ENCODE data around the gene SERPINE2. TPM values are rescaled to one million over a fixed set of nuclear protein-coding genes. Genes with fewer than 3 reads are reported as not detected.

SERPINE2 gene
- total and polyA plus RNA-seq, 4 donors, result 4.2 to 61.4 (median 11.7) TPM

- no peak for TF ChIP-seq CTCF (IDR thresholded peaks at IDR 0.05; ENCODE audit: control extremely low read depth, extremely low read depth)
Measured at GRCh38 chr2:223945755-223946154, 93.3 kb downstream of the SERPINE2 start.

GRCh38 chr2:223944703-223945531 is 94.2 kb downstream of the SERPINE2 start, which contains the start of gene WDFY1:
Gene WDFY1 (minus strand): TSS chr2:223945335. CDS start chr2:223945284, 51 bp downstream.
- peak within 1 kb of the TSS; percentile 99 for H3K4me3 ChIP-seq
- WGBS, 2 donors, result 0 to 1% methylated on average over 64 to 87 of the region's 87 CpGs
- H3K27me3 ChIP-seq (ENCODE audit: control insufficient read depth in 3 of 3, insufficient read depth in 3 of 3, low read length in 2 of 3), result no peaks in the 10 kb centered on the region
- peaks cover 0 to 15% (median 12%) of the 10 kb centered on the region in 5 donors for H3K4me1 ChIP-seq (ENCODE audit: control insufficient read depth in 5 of 5, insufficient read depth in 5 of 5, low read length in 5 of 5)
- TF ChIP-seq CTCF (IDR thresholded peaks at IDR 0.05; ENCODE audit: control extremely low read depth, extremely low read depth), result no peak
- H3K36me3 ChIP-seq (ENCODE audit: control insufficient read depth in 4 of 4, insufficient read depth in 4 of 4, low read length in 4 of 4), result peaks cover 0 to 4% (median 0%) of the 10 kb centered on the region in 4 donors
- H3K9me3 ChIP-seq (ENCODE audit: control insufficient read depth in 4 of 4, insufficient read depth in 3 of 4, low read length in 3 of 4), result no peaks in the 10 kb centered on the region
- DNase-seq (peak; percentile 93 to 96 (median 93)), ATAC-seq (ENCODE audit: insufficient read depth, low FRiP score) (peak; percentile 96)
- H3K9ac ChIP-seq (ENCODE audit: insufficient read depth in 1 of 2, low read length in 2 of 2), result peak within 1 kb of the TSS; percentile 25 to 71
- peak within 1 kb of the TSS; percentile 91 to 98 for H3K27ac ChIP-seq (ENCODE audit: low read depth in 1 of 2, low read length in 1 of 2)

More at GRCh38 chr2:223945755-223946154, 93.3 kb downstream of the SERPINE2 start:
- Histone ChIP-seq H3K9ac (ENCODE audit: insufficient read depth in 1 of 2, low read length in 2 of 2) (no peak overlapping the region), H3K9me3 (ENCODE audit: control insufficient read depth in 4 of 4, insufficient read depth in 3 of 4, low read length in 3 of 4) (no peaks in the 10 kb centered on the region), H3K27ac (ENCODE audit: low read depth in 1 of 2, low read length in 1 of 2) (no peak overlapping the region), H3K27me3 (ENCODE audit: control insufficient read depth in 3 of 3, insufficient read depth in 3 of 3, low read length in 2 of 3) (no peaks in the 10 kb centered on the region), H3K36me3 (ENCODE audit: control insufficient read depth in 4 of 4, insufficient read depth in 4 of 4, low read length in 4 of 4) (peaks cover 0 to 4% (median 0%) of the 10 kb centered on the region in 4 donors), H3K4me3 (no peak overlapping the region), H3K4me1 (ENCODE audit: control insufficient read depth in 5 of 5, insufficient read depth in 5 of 5, low read length in 5 of 5) (peaks cover 0 to 15% (median 14%) of the 10 kb centered on the region in 5 donors)
- DNase-seq (peak in 1 of 3 donors; percentile 25), ATAC-seq (ENCODE audit: insufficient read depth, low FRiP score) (no peak)
- 24 to 34% methylated on average over 4 of the region's 4 CpGs for WGBS, 2 donors

- peak overlapping the region; percentile 91 to 98 for H3K27ac ChIP-seq (ENCODE audit: low read depth in 1 of 2, low read length in 1 of 2)
- H3K27me3 ChIP-seq (ENCODE audit: control insufficient read depth in 3 of 3, insufficient read depth in 3 of 3, low read length in 2 of 3), result no peaks in the 10 kb centered on the region
- ATAC-seq (ENCODE audit: insufficient read depth, low FRiP score), result peak; percentile 57
- TF ChIP-seq CTCF (IDR thresholded peaks at IDR 0.05; ENCODE audit: control extremely low read depth, extremely low read depth), result no peak
- peak overlapping the region; percentile 25 to 71 for H3K9ac ChIP-seq (ENCODE audit: insufficient read depth in 1 of 2, low read length in 2 of 2)
- H3K4me1 ChIP-seq (ENCODE audit: control insufficient read depth in 5 of 5, insufficient read depth in 5 of 5, low read length in 5 of 5), result peaks cover 0 to 20% (median 11%) of the 10 kb centered on the region in 5 donors
- DNase-seq, result peak; percentile 39 to 57 (median 48)
- peaks cover 0 to 4% (median 0%) of the 10 kb centered on the region in 4 donors for H3K36me3 ChIP-seq (ENCODE audit: control insufficient read depth in 4 of 4, insufficient read depth in 4 of 4, low read length in 4 of 4)
- peak overlapping the region; percentile 99 for H3K4me3 ChIP-seq
- no peaks in the 10 kb centered on the region for H3K9me3 ChIP-seq (ENCODE audit: control insufficient read depth in 4 of 4, insufficient read depth in 3 of 4, low read length in 3 of 4)
- WGBS, 2 donors, result 0 to 2% methylated on average over 46 of the region's 46 CpGs
Measured at GRCh38 chr2:223944166-223944702, 94.9 kb downstream of the SERPINE2 start.

All from lung (tissue), 12 donors.